Muscle of back (tissue), 11 donors: ENCODE data around the gene PLEKHN1. TPM values are rescaled to one million over a fixed set of nuclear protein-coding genes. Genes with fewer than 3 reads are reported as not detected.
A peak's percentile ranks its signal among the peaks of the same experiment; 100 is the strongest.
"Not testable (repeated sequence)": the region's sequence is repeated elsewhere in the genome, so short reads cannot be mapped to it uniquely, and the experiment has no call there.

Source experiments
- DNase-seq, 3 donors: peaks; one replicate each; pipeline versions ENCODE4 v3.0.0 to v3.0.0-alpha.2; 2013
- polyA plus RNA-seq, 10 donors: library from polyadenylated mRNA; unstranded; fragments of 120-200 nt; gene quantifications; one replicate each; pipeline ENCODE4 v1.2.1, GENCODE V29; 2013; ENCODE audit not compliant: insufficient read length in 10 of 10

Gene PLEKHN1
- polyA plus RNA-seq, 10 donors, result 0.10 to 1.3 (median 0.25) TPM; not detected in 5

- DNase-seq, result no peak
Measured at GRCh38 chr1:942411-942821, 23.9 kb upstream of the PLEKHN1 start.

GRCh38 chr1:942864-943533 lies 23.3 kb upstream of the PLEKHN1 start:
- DNase-seq, result peak in 1 of 3 donors; percentile 61

- no peak for DNase-seq
Measured at GRCh38 chr1:943545-944340, 22.5 kb upstream of the PLEKHN1 start.

GRCh38 chr1:944341-945325 lies 21.6 kb upstream of the PLEKHN1 start:
- peak in 1 of 3 donors; percentile 85 for DNase-seq

GRCh38 chr1:945688-946556 lies 20.4 kb upstream of the PLEKHN1 start:
- no peak for DNase-seq

GRCh38 chr1:946811-947210 lies 19.5 kb upstream of the PLEKHN1 start:
- DNase-seq, result not testable (repeated sequence)

GRCh38 chr1:947958-948357 lies 18.3 kb upstream of the PLEKHN1 start:
- no peak for DNase-seq

- no peak for DNase-seq
Measured at GRCh38 chr1:950268-950667, 16.0 kb upstream of the PLEKHN1 start.

- no peak for DNase-seq
Measured at GRCh38 chr1:950881-951280, 15.4 kb upstream of the PLEKHN1 start.

- no peak for DNase-seq
Measured at GRCh38 chr1:951364-951763, 14.9 kb upstream of the PLEKHN1 start.

GRCh38 chr1:952201-952600 lies 14.1 kb upstream of the PLEKHN1 start:
- DNase-seq, result no peak

- DNase-seq, result no peak
Measured at GRCh38 chr1:952603-953002, 13.7 kb upstream of the PLEKHN1 start.

GRCh38 chr1:953524-954320 lies 12.6 kb upstream of the PLEKHN1 start:
- DNase-seq, result no peak

GRCh38 chr1:954927-955326 lies 11.4 kb upstream of the PLEKHN1 start:
- no peak for DNase-seq

GRCh38 chr1:955474-955873 lies 10.8 kb upstream of the PLEKHN1 start:
- DNase-seq, result no peak

- DNase-seq, result no peak
Measured at GRCh38 chr1:956636-957035, 9.6 kb upstream of the PLEKHN1 start.

GRCh38 chr1:958823-959730 lies 7.2 kb upstream of the PLEKHN1 start, which contains the start of gene NOC2L:
TSS of gene NOC2L (minus strand) at chr1:959256. CDS start at chr1:959240, 16 bp downstream.
- DNase-seq, result peak; percentile 89 to 96 (median 92)

- no peak for DNase-seq
Measured at GRCh38 chr1:959731-960362, 6.4 kb upstream of the PLEKHN1 start.
